Natural killer cell treated with Interleukin-12 subunit alpha and Interleukin-12 subunit beta and Interleukin-15 and Interleukin-18, amount 100 ng/mL, for 72 hours (primary cell): Measurements from ENCODE around the gene CDK5R2. TPM values are rescaled to one million over a fixed set of nuclear protein-coding genes. Genes with fewer than 3 reads are reported as not detected.

Source experiments
- ATAC-seq, 2 donors: fragments of 150-1000 bp; cut with Tn5 transposase in 1 of 2; sonication (Bioruptor Pico), chemical (Tn5 transposase) in 1 of 2; 2 replicates each; pipeline ENCODE4 v1.10.0; 2021
- DNase-seq: peaks from one replicate; pipeline ENCODE4 v3.0.0; 2022; ENCODE audit warnings: low spot score
- H3K27ac Mint-ChIP-seq, 2 donors: 1 replicate in 1 of 2; 2 replicates in 1 of 2; pipeline ENCODE4 v1.8.0; 2022; ENCODE audit warnings: mixed read lengths in 2 of 2, mild to moderate bottlenecking in 1 of 2, moderate library complexity in 1 of 2
- H3K27me3 Mint-ChIP-seq, 2 donors: 1 replicate in 1 of 2; 2 replicates in 1 of 2; pipeline ENCODE4 v1.8.0; 2022; ENCODE audit warnings: mixed read lengths in 2 of 2
- H3K36me3 Mint-ChIP-seq: one replicate; pipeline ENCODE4 v1.8.0; 2022; ENCODE audit warnings: mixed read lengths
- H3K4me1 Mint-ChIP-seq, 2 donors: 1 replicate in 1 of 2; 2 replicates in 1 of 2; pipeline ENCODE4 v1.8.0; 2022; ENCODE audit warnings: low read depth in 2 of 2, mixed read lengths in 2 of 2, mild to moderate bottlenecking in 1 of 2
- H3K4me3 Mint-ChIP-seq: one replicate; pipeline ENCODE4 v1.8.0; 2022; ENCODE audit warnings: mixed read lengths
- H3K9me3 Mint-ChIP-seq: 2 replicates; pipeline ENCODE4 v1.8.0; 2022; ENCODE audit warnings: mixed read lengths
- total RNA-seq, 2 donors: library from RNA; stranded (reverse); gene quantifications; one replicate each; pipeline ENCODE4 v1.2.3, GENCODE V29; 2022

CDK5R2 gene
- total RNA-seq, 2 donors from 2014 or later, result not detected

- DNase-seq (no peak), ATAC-seq (no peak)
- H3K4me1 Mint-ChIP-seq, result no peaks in the 10 kb centered on the region
- H3K9me3 Mint-ChIP-seq, result no peaks in the 10 kb centered on the region
- H3K4me3 Mint-ChIP-seq, result no peak overlapping the region
- H3K36me3 Mint-ChIP-seq, result no peaks in the 10 kb centered on the region
- H3K27ac Mint-ChIP-seq, result no peak overlapping the region
- H3K27me3 Mint-ChIP-seq, result peaks cover 58 to 77% of the 10 kb centered on the region in 2 donors
Measured at GRCh38 chr2:218988164-218988563, 28.7 kb downstream of the CDK5R2 start.

DNA sequence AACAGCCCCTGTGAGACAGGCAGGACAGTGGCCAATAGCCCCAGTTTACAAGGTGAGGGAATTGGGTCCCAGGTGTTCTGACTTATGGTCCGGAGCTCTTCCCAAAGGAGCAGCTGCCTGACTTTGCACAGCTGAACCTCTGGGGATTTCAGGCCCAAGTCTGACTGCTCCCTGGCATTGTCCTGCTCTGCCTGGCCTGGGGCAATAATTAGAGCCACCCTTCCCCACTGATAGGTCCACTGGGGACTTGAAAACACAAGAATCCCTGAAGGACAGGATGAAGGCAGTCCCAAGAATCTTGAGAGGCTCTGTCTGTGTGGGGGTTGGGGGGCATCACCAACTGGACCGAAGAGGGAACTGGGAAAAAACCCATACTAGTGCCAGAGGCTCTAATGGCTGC is 29.2 kb downstream of the CDK5R2 start:
- Mint-ChIP-seq H3K36me3 (no peaks in the 10 kb centered on the region), H3K27ac (no peak overlapping the region), H3K27me3 (peaks cover 54 to 72% of the 10 kb centered on the region in 2 donors), H3K4me1 (no peaks in the 10 kb centered on the region), H3K9me3 (no peaks in the 10 kb centered on the region), H3K4me3 (no peak overlapping the region)
- ATAC-seq (no peak), DNase-seq (no peak)

- DNase-seq (no peak), ATAC-seq (no peak)
- no peak overlapping the region for H3K27ac Mint-ChIP-seq
- no peaks in the 10 kb centered on the region for H3K9me3 Mint-ChIP-seq
- H3K27me3 Mint-ChIP-seq, result peaks cover 52 to 61% of the 10 kb centered on the region in 2 donors
- no peaks in the 10 kb centered on the region for H3K36me3 Mint-ChIP-seq
- H3K4me3 Mint-ChIP-seq, result no peak overlapping the region
- no peaks in the 10 kb centered on the region for H3K4me1 Mint-ChIP-seq
Measured at GRCh38 chr2:218990052-218990451, 30.6 kb downstream of the CDK5R2 start.

GRCh38 chr2:218990612-218991011 is 31.1 kb downstream of the CDK5R2 start:
- H3K9me3 Mint-ChIP-seq, result no peaks in the 10 kb centered on the region
- peaks cover 55 to 64% of the 10 kb centered on the region in 2 donors for H3K27me3 Mint-ChIP-seq
- H3K4me1 Mint-ChIP-seq, result peaks cover 0 to 3% of the 10 kb centered on the region in 2 donors
- no peak for DNase-seq
- ATAC-seq, result no peak
- no peaks in the 10 kb centered on the region for H3K36me3 Mint-ChIP-seq
- H3K4me3 Mint-ChIP-seq, result no peak overlapping the region
- H3K27ac Mint-ChIP-seq, result no peak overlapping the region

DNA sequence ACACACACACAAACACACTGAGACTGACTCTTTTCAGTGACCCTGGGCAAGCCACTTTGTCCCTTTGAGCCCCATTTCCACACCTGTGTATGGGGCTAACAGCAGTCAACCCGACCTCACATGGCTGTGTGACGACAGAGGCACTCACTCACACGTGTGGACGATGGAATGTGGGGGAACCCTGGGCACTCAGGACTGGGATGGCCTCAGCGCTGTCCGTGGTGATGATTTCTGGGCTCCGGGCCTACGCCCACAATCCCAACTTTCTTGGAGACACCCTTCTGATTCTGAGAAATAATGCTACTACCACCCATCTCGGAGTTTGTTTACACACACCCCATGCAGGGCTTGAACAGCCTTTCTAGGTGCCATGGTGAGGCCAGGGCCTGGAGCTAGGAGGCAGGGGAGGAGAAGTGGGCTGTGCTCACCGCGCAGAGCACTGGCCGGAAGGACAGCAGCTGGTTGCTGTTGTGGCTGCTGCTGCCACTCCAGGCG is 32.3 kb downstream of the CDK5R2 start:
- peaks cover 0 to 4% of the 10 kb centered on the region in 2 donors for H3K4me1 Mint-ChIP-seq
- DNase-seq, result no peak
- H3K27me3 Mint-ChIP-seq, result peaks cover 47 to 57% of the 10 kb centered on the region in 2 donors
- no peak for ATAC-seq
- H3K9me3 Mint-ChIP-seq, result no peaks in the 10 kb centered on the region
- no peaks in the 10 kb centered on the region for H3K36me3 Mint-ChIP-seq
- no peak overlapping the region for H3K4me3 Mint-ChIP-seq
- no peak overlapping the region for H3K27ac Mint-ChIP-seq

DNA sequence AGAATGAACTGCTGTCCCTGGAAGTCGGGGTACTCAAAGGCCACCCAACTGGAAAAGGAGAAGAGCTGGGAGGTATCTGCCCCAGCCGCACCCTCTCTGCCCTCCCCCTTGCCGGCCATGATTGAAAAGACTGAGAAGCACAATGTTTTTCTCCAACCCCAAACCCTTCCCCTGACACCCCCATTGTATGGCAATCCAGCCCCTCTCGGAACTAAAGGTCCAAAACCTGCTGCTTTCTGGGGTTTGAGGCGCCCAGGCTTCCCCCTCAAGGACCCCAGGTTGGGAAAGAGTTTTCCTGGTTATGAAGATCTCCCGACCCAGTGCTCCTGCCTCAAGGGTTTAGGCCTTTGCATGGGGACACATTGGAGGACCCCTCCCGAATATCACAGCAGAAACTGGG is 32.7 kb downstream of the CDK5R2 start:
- no peak for ATAC-seq
- Mint-ChIP-seq H3K27ac (no peak overlapping the region), H3K27me3 (peaks cover 47 to 56% of the 10 kb centered on the region in 2 donors), H3K4me1 (peaks cover 0 to 4% of the 10 kb centered on the region in 2 donors), H3K36me3 (no peaks in the 10 kb centered on the region), H3K9me3 (no peaks in the 10 kb centered on the region), H3K4me3 (no peak overlapping the region)
- no peak for DNase-seq

- no peak overlapping the region for H3K27ac Mint-ChIP-seq
- no peak for ATAC-seq
- H3K9me3 Mint-ChIP-seq, result no peaks in the 10 kb centered on the region
- peaks cover 47 to 54% of the 10 kb centered on the region in 2 donors for H3K27me3 Mint-ChIP-seq
- DNase-seq, result no peak
- no peaks in the 10 kb centered on the region for H3K36me3 Mint-ChIP-seq
- H3K4me1 Mint-ChIP-seq, result peaks cover 0 to 4% of the 10 kb centered on the region in 2 donors
- H3K4me3 Mint-ChIP-seq, result no peak overlapping the region
Measured at GRCh38 chr2:218992703-218993344, 33.4 kb downstream of the CDK5R2 start.

- peaks cover 0 to 4% of the 10 kb centered on the region in 2 donors for H3K4me1 Mint-ChIP-seq
- no peaks in the 10 kb centered on the region for H3K9me3 Mint-ChIP-seq
- no peak for ATAC-seq
- H3K27ac Mint-ChIP-seq, result no peak within 1 kb of the TSS
- peaks cover 55 to 58% of the 10 kb centered on the region in 2 donors for H3K27me3 Mint-ChIP-seq
- no peaks in the 10 kb centered on the region for H3K36me3 Mint-ChIP-seq
- no peak within 1 kb of the TSS for H3K4me3 Mint-ChIP-seq
- DNase-seq, result no peak
Measured at GRCh38 chr2:218993345-218994315, 34.2 kb downstream of the CDK5R2 start, which contains the start of gene CRYBA2. TSS of gene CRYBA2 (minus strand) at chr2:218993422. CDS start at chr2:218993176, 246 bp downstream.

- Mint-ChIP-seq H3K27me3 (peaks cover 47 to 50% of the 10 kb centered on the region in 2 donors), H3K36me3 (no peaks in the 10 kb centered on the region), H3K4me1 (peaks cover 0 to 4% of the 10 kb centered on the region in 2 donors), H3K4me3 (no peak overlapping the region), H3K9me3 (no peaks in the 10 kb centered on the region), H3K27ac (no peak overlapping the region)
- DNase-seq (no peak), ATAC-seq (no peak)
Measured at GRCh38 chr2:218995561-218995960, 36.1 kb downstream of the CDK5R2 start.

GRCh38 chr2:218995972-218996711 is 36.7 kb downstream of the CDK5R2 start:
- H3K9me3 Mint-ChIP-seq, result no peaks in the 10 kb centered on the region
- H3K27me3 Mint-ChIP-seq, result peaks cover 44 to 46% of the 10 kb centered on the region in 2 donors
- H3K27ac Mint-ChIP-seq, result no peak overlapping the region
- peak; percentile 71 to 80 for ATAC-seq
- DNase-seq, result peak; percentile 70
- no peaks in the 10 kb centered on the region for H3K36me3 Mint-ChIP-seq
- H3K4me1 Mint-ChIP-seq, result peaks cover 0 to 4% of the 10 kb centered on the region in 2 donors
- no peak overlapping the region for H3K4me3 Mint-ChIP-seq

- Mint-ChIP-seq H3K9me3 (no peaks in the 10 kb centered on the region), H3K4me3 (no peak overlapping the region), H3K36me3 (no peaks in the 10 kb centered on the region), H3K27me3 (peaks cover 36 to 40% of the 10 kb centered on the region in 2 donors), H3K4me1 (peaks cover 0 to 4% of the 10 kb centered on the region in 2 donors), H3K27ac (no peak overlapping the region)
- ATAC-seq, result no peak
- DNase-seq, result no peak
Measured at GRCh38 chr2:218996937-218997336, 37.5 kb downstream of the CDK5R2 start.

GRCh38 chr2:218997731-218998130 is 38.3 kb downstream of the CDK5R2 start:
- Mint-ChIP-seq H3K36me3 (no peaks in the 10 kb centered on the region), H3K27ac (no peak overlapping the region), H3K4me3 (no peak overlapping the region), H3K4me1 (peaks cover 0 to 7% of the 10 kb centered on the region in 2 donors), H3K9me3 (no peaks in the 10 kb centered on the region), H3K27me3 (peaks cover 36 to 39% of the 10 kb centered on the region in 2 donors)
- DNase-seq, result no peak
- ATAC-seq, result no peak

DNA sequence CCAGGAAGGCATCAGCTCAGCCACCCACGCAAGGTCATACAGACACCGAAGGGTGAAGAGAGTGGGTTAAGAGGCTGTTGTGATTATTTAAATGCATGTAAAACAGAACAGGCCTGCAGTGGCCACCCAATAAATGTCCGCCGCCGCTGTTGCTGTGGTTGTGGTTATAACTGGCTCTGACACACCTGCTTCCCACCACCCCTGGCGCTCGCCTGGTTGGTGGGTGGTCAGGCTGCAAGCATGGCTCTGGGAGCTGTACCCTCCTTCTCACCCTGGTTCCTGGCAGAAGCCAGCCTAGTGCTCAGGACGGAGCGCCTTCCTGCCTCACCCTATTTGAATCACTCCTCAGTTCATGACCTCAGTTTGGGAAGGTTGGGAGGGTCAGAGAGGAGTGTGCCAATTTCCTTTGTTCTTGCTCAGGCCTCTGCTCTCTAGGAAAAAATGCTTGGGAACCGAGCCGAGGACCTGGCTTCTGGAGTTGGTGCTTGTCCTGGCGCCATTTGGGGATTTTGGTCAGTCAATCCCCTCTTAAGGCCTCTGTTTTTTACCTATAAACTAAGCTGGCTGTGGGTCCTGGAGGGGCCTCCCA is 39.0 kb downstream of the CDK5R2 start:
- Mint-ChIP-seq H3K4me3 (no peak overlapping the region), H3K9me3 (no peaks in the 10 kb centered on the region), H3K27ac (no peak overlapping the region), H3K4me1 (peaks cover 3 to 10% of the 10 kb centered on the region in 2 donors), H3K27me3 (peaks cover 42 to 44% of the 10 kb centered on the region in 2 donors), H3K36me3 (no peaks in the 10 kb centered on the region)
- ATAC-seq, result no peak
- DNase-seq, result no peak
